IPS-11a (cell line): Measurements from ENCODE around the gene AEBP1.

ENCODE experiments used
- H3K4me3 ChIP-seq: one replicate; pipeline ENCODE4 v1.5.1; 2013; ENCODE audit warnings: low read depth, low read length, control low read depth

The AEBP1 gene

GRCh38 chr7:44139311-44140010, 35.3 kb downstream of the AEBP1 start:
- no peak overlapping the region for H3K4me3 ChIP-seq

- no peak overlapping the region for H3K4me3 ChIP-seq
These were observed 36.2 kb downstream of the AEBP1 start for GRCh38 chr7:44140341-44140740.

GRCh38 chr7:44141221-44141850, 37.2 kb downstream of the AEBP1 start, which contains the start of gene MYL7:
MYL7 (minus strand) TSS chr7:44141332; CDS start chr7:44141305, 27 bp downstream.
- H3K4me3 ChIP-seq: no peak within 1 kb of the TSS

DNA sequence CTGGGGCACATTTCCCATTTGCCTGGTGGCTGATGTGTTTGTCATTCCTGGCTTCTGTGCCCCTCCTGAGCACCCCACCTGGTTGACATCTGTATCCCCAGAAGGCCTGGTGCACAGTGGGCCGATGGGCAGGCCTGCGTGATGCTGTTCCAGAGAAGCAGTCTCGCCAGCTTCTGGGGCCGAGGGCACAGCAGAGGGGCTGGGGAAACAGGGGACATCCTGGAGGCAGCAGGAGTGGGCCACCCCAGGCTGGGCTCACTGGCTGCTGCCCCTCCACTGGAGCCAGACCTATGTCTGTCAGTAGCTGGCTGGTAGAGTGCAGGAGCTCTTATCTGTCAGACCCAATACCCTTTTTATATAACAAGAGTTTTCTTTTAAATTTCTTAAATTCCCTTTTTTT, 37.9 kb downstream of the AEBP1 start:
- H3K4me3 ChIP-seq: no peak overlapping the region

- no peak overlapping the region for H3K4me3 ChIP-seq
These were observed 39.6 kb downstream of the AEBP1 start for GRCh38 chr7:44143646-44144250.

- no peak overlapping the region for H3K4me3 ChIP-seq
These were observed 40.4 kb downstream of the AEBP1 start for GRCh38 chr7:44144426-44144967.

- H3K4me3 ChIP-seq: peak overlapping the region; percentile 18
These were observed 40.9 kb downstream of the AEBP1 start for GRCh38 chr7:44144968-44145478.

DNA sequence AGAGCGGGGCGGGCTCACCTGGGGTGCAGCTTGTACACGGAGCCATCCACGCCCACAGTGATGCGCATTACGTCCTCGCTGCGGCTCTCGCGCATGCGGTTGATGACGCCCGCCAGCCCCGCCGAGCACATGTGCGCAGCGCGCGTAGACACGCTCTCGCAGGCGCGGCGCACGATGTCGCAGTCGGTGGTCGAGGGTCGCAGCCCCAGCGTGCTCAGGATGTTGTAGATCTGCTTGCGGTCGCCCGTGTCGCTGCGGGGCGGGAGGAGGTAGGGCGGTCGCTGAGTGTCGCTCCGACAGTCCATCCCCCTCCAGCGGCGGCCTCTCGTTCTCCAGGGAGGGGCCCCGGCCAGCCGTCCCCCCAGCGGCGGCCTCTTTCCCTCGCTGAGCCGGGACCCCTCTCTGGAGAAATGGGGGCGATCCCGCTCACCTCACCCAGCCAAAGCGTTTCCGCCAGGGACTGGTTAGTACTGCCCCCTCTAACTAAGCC, 41.4 kb downstream of the AEBP1 start:
- H3K4me3 ChIP-seq: peak overlapping the region; percentile 18

DNA sequence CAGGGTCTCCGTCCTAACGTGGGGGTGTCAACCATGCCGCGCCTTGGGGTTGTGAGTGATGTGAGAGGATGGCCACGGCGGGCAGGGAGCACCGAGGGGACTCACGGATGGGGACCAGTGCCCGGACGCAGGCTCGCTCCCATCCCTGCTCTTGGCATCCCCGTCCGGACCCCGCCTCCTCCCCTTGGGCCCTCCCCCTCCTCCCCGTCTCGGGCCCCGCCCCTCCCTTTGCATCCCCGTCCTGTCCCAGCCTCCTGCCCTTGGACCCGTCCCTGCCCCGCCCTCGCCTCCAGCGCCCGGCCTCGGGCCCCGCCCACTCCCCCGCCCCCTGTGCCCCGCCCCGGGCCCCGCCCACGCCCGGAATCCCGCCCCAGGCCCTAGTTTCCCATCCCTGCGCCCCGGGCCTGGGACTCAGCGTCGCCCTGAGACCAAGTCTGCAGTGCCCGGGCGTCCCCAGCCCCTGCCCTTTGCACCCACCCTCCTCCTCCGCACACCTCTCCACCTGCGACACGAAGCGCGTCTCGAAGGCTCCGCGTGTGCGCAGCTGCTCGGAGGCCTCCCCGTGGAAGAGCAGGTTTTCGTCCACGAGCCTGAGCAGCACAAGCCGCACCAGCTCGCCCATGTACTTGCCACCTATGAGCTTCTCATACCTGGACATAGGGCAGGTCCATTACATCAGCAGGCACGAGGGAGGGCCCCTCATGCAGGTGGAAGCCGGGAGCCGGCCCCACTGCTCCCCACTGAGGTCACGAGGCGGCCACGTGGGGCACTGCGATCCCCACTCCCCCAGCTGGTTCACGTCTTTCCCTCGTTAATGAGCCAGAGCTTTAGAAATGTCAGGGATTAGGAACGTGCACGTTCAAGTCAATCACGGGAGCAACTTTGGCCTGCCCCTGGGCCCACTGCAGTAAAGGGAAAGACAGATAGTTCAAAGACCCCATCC, 42.1 kb downstream of the AEBP1 start:
- peak overlapping the region; percentile 18 for H3K4me3 ChIP-seq

DNA sequence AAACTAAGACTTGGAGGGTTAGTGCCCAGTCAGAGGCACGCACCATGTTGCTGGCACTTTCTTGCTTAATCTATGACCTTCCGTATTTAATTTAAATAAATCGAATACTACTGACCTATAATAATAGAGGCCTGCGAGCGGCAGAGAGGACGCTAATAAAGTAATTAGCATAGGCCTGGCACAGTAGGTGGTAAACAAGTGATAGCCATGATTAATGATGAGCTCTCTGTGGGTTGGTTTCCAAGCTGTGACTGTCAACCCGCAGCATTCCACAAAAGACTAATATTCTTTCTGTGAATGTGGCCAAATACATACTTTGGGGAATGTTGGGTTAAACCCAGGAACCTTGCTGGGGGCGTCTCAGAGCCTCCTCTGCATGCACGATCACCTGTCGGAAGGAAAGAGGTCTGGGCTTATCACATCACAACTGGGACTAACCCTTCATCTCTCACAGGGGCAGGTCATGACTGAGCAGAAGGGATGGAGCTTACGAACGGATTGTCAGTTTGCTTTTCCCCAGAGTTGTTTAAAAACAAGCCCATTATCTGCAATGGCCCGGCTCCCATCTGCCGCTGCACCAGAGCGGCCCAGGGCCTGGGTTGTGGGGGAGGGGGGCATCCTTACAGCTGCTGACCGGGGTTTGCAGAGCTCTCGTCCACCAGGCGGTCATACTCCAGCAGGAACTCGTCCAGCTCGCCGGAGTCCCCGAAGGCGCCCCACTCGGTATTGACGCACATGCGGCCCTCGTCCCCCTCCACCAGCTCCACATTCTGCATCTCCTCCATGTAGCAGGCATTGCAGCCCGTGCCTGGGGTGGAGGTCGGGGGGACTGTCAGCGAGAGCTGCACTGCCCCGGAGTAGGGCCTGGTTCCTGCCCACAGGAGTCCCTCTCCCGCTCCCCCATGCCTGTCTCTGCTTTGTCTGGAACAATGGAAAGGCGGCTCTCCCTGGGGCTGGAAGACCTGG, 43.2 kb downstream of the AEBP1 start:
- H3K4me3 ChIP-seq: no peak overlapping the region

DNA sequence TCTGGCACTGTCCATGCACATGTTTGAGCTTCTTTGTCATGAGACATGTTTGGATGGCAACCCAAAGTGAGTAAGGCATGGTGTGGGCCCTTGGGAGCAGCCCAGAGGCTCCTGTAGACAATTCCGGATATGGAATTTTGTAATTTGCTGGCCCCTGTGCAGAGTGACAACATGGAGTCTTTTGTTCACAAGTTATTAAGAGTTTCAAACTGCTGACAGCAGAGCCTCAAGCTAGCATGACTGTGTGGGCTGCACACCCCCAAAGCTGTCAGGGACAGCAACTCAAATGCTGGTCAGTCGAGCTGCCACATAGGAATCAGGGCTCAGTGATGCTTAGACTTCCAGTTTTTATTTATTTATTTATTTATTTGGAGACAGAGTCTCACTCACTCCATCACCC, 44.0 kb downstream of the AEBP1 start:
- H3K4me3 ChIP-seq: no peak overlapping the region

GRCh38 chr7:44148961-44149536, 44.9 kb downstream of the AEBP1 start:
- no peak overlapping the region for H3K4me3 ChIP-seq

DNA sequence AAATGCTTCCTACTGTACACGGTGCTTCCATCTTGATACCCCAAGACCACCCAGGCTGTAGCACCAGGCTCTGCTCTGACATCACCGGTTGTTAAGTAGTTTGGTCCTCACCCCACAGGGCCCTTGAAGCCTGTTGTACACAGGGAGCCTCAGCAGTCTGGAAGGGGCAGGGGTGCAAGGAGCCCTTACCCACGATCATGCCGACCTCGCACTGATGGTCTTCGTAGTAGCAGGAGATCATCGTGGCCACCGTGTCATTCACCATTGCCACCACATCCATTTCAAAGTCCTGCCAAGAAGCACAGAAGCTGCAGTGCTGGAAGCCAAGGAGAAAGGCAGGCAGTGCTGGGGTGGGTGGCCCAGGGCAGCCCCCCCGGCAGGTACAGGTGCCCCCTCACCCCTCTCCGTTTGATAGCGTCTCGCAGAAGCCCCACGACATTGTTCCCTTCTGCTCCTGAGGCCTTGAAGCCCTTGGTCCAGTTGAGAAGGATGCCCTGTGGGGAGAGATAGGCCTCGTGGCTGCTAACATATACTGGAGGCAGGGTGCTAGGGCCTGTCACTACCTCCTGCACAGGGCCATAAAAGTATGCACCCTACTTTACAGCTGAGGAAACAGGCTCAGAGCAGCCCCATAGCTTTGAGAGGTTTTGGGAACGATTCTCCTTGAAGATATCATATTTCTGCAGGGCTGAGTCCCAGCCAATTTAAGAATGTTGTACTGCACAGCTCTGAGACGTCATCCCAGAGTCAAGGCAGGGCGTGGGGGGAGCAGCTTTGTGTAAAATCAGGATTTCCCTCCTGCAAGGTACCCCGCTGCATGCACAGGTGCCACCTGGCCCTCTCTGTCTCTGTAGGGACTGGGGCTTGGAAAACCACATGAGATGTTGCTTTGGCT, 45.7 kb downstream of the AEBP1 start:
- no peak overlapping the region for H3K4me3 ChIP-seq

- no peak overlapping the region for H3K4me3 ChIP-seq
These were observed 46.3 kb downstream of the AEBP1 start for GRCh38 chr7:44150466-44150832.

DNA sequence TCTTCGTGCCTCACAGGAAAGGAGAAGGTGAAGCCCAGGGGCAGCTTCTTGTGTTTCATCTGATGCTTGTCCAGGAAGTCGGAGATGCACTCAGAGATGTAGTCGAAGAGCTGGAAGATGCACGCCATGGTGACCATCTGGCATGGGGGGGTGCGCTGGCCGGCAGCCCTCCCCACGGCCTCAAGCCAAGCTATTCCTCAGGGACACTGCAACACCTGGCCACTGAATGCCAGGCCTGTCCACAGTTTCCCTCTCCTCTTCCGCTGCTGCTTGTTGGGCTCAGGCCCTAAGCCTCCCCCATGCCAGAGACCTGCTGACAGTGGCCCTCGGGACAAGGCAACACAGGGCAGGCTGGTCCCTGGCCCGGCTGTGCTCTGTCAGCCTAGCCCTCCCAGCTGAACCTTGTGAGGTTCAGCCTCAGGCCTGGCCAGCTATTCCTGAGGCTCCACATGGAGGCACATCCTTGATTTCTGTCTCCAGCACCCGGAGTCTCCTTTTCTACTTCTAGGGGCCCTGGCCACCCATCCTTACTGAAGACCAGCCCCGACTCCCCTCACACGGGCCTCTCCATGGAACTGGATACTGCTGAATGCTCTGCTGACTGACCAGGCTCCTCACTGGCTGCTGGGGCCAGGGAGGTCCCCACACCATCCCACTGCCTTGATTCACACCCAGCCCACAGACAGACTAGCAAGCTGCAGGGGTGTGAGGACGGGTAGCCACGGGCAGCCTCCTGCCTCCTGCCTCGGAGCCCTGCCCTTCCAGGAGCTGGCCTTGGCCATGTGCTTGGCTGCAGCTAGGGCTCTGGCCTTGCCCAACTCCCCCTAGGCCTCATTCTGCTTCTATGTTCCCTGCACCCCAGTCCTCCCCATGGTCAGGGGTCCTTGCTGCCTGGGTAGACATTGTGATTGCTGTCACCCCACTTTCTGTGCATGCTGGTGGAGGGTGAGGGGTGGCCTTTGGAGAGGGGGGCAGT, 47.1 kb downstream of the AEBP1 start:
- H3K4me3 ChIP-seq: no peak overlapping the region

DNA sequence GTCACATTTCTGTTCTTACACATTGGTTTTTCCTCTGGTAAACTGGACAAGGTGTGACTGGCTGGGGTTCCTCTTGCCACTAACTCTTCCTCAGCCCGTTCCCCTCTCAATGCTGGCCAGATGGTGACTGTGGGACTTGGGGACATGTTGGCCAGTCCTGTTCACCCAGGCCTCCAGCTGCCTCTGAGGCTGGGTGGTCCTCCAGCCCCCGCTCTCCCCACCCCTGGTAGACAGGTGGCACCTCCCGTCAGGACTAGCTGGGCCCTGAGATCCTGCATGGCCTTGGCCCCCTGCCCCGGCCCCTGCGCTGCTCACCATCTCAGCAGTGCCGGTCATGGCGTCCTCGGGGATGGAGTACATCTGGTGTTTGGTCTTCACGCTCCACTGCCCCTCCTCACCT, 47.8 kb downstream of the AEBP1 start:
- no peak overlapping the region for H3K4me3 ChIP-seq
